C4-2B (cell line): ENCODE results near the gene CEP72.
A peak's percentile ranks its signal among the peaks of the same experiment; 100 is the strongest.

Source experiments
- H3K27ac ChIP-seq: fragments of 450-650 bp; 2 replicates; pipeline ENCODE4 v1.5.1; 2017
- ZFX ChIP-seq: fragments of 450-650 bp; IDR thresholded peaks from 2 replicates; pipeline ENCODE4 v1.6.1; 2017
- TF ChIP-seq, protein P1 (sequence below): fragments of 450-650 bp; conservative IDR thresholded peaks from 2 replicates; pipeline ENCODE4 v1.5.1; 2017; ENCODE audit warnings: mild to moderate bottlenecking

Gene CEP72

GRCh38 chr5:673161-673830 is 61.2 kb downstream of the CEP72 start:
- peak overlapping the region; percentile 68 for H3K27ac ChIP-seq

GRCh38 chr5:673831-674629 is 61.9 kb downstream of the CEP72 start:
- H3K27ac ChIP-seq: peak overlapping the region; percentile 68
- TF ChIP-seq, protein P1, sequence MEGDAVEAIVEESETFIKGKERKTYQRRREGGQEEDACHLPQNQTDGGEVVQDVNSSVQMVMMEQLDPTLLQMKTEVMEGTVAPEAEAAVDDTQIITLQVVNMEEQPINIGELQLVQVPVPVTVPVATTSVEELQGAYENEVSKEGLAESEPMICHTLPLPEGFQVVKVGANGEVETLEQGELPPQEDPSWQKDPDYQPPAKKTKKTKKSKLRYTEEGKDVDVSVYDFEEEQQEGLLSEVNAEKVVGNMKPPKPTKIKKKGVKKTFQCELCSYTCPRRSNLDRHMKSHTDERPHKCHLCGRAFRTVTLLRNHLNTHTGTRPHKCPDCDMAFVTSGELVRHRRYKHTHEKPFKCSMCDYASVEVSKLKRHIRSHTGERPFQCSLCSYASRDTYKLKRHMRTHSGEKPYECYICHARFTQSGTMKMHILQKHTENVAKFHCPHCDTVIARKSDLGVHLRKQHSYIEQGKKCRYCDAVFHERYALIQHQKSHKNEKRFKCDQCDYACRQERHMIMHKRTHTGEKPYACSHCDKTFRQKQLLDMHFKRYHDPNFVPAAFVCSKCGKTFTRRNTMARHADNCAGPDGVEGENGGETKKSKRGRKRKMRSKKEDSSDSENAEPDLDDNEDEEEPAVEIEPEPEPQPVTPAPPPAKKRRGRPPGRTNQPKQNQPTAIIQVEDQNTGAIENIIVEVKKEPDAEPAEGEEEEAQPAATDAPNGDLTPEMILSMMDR: no peak
- TF ChIP-seq ZFX: no peak

More at GRCh38 chr5:673161-673830, 61.2 kb downstream of the CEP72 start:
- TF ChIP-seq, protein P1: no peak
- TF ChIP-seq ZFX: no peak

DNA sequence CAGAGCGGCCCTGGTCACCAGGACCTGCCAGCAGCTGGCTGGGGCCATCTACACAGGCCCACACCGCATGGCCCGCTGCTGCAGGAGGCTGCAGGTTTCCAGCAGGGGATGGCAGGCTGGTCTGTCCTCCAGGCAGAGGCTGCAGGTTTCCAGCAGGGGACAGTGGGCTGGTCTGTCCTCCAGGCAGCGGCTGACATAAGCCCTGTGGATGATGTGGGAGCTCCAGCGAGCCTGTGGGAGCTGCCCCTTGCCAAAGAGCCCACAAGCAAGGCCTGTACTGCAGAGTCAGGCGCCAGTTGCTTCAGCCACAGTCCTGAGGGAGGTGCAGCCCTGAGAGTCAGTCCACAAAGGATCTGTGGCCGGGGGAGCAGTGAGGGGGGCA is 62.5 kb downstream of the CEP72 start:
- TF ChIP-seq, protein P1: no peak
- no peak for TF ChIP-seq ZFX
- no peak overlapping the region; the same call in 1 of the 2 replicates for H3K27ac ChIP-seq

DNA sequence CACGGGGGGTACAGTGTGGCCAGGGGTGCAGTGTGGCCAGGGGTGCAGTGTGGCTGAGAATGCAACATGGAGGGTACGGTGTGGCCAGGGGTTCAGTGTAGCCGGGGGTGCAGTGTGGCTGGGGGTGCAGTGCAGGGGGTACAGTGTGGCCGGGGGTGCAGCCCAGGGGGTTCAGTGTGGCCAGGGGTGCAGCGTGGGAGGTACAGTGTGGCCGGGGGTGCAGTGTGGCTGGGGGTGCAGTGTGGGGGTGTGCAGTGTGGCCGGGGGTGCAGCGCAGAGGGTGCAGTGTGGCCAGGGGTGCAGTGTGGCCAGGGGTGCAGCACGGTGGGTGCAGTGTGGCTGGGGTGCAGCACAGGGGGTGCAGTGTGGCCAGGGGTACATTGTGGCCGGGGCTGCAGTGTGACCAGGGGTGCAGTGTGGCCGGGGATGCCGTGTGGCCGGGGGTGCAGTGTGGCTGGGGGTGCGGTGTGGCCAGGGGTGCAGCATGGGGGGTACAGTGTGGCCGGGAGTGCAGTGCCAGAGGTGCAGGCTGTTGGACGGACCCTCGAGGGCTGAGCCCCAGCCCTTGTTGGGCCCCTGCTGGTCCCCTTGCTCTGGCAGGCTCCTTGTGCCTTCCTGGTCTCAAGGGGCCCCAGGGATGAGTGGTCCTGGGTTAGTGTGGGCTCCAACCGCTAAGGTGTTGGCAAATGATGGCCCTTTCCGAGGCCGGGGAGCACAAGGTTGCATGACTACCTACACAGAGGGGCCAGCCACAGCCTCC is 63.2 kb downstream of the CEP72 start:
- TF ChIP-seq ZFX: no peak
- TF ChIP-seq, protein P1: no peak

DNA sequence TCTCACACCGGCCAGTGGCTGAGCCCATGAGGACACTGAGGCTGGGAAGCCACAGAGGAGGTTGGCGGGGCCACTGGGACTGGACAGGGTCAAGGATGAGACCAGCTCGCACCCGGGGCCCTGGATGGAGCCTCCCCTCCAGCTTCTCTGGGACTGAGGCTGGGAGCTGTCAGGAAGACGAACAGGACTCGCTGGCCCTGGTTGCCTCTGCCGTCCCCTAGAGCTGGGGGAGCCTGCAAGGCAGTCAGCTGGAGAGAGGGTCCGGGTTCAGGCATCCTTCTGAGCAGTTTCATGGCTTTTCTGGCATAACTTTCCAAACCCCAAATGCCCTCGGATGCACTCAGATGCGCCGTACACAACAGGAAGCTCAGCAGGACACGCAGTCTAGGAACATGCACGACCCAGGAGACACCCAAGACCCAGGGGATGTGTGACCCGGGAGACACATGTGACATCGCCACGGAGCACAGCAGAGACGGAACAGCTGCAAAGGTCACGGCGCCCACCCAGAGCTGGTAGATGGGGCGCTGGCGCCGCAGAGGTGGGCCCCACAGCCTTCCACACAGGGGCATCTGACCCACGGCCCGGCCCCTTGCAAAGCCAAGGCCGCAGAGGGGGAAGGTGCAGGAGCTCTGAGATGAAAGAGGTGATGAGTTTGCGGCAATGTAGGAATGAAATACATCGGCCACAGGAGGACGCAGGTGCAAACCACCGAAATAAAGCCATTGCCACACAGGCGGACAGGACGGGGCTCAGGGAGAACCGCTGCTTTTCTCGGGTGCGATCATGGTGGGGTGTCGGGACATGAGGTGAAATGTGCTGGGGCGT is 63.9 kb downstream of the CEP72 start:
- TF ChIP-seq ZFX: no peak
- TF ChIP-seq, protein P1: no peak
- no peak overlapping the region for H3K27ac ChIP-seq

More for the DNA sequence above, 63.2 kb downstream of the CEP72 start:
- no peak overlapping the region for H3K27ac ChIP-seq

GRCh38 chr5:676699-677076 is 64.5 kb downstream of the CEP72 start:
- TF ChIP-seq, protein P1: no peak
- TF ChIP-seq ZFX: no peak
- H3K27ac ChIP-seq: no peak overlapping the region
